GM21423 (cell line): ENCODE measurements around the gene IRX5.

ENCODE experiments used
- ATAC-seq: cut with Tn5 transposase; IDR thresholded peaks from one replicate; pipeline ENCODE4 v1.9.1; 2021; ENCODE audit warnings: mild to moderate bottlenecking, moderate library complexity; ENCODE audit not compliant: unreplicated experiment

IRX5 gene

GRCh38 chr16:54929090-54930004 is 1.3 kb upstream of the IRX5 start:
- ATAC-seq: peak; percentile 92

GRCh38 chr16:54930869-54931119 is 129 bp downstream of the IRX5 start:
- no peak for ATAC-seq

- no peak for ATAC-seq
Observed at GRCh38 chr16:54931120-54932014, 702 bp downstream of the IRX5 start.

GRCh38 chr16:54932021-54932660 is 1.5 kb downstream of the IRX5 start:
- ATAC-seq: no peak

GRCh38 chr16:54932737-54933254 is 2.1 kb downstream of the IRX5 start:
- no peak for ATAC-seq

- ATAC-seq: no peak
Observed at GRCh38 chr16:54933281-54934011, 2.8 kb downstream of the IRX5 start.

- no peak for ATAC-seq
Observed at GRCh38 chr16:54934481-54935265, 4.0 kb downstream of the IRX5 start.

- no peak for ATAC-seq
Observed at GRCh38 chr16:54935266-54935968, 4.8 kb downstream of the IRX5 start.

GRCh38 chr16:54936201-54936978 is 5.7 kb downstream of the IRX5 start:
- ATAC-seq: no peak

GRCh38 chr16:54936979-54937670 is 6.5 kb downstream of the IRX5 start:
- ATAC-seq: no peak

- no peak for ATAC-seq
Observed at GRCh38 chr16:54937671-54938211, 7.1 kb downstream of the IRX5 start.

GRCh38 chr16:54938212-54939028 is 7.8 kb downstream of the IRX5 start:
- no peak for ATAC-seq

- no peak for ATAC-seq
Observed at GRCh38 chr16:54939029-54939346, 8.3 kb downstream of the IRX5 start.

GRCh38 chr16:54939510-54940278 is 9.0 kb downstream of the IRX5 start:
- no peak for ATAC-seq

GRCh38 chr16:54940279-54940604 is 9.6 kb downstream of the IRX5 start:
- no peak for ATAC-seq

- ATAC-seq: no peak
Observed at GRCh38 chr16:54942353-54942943, 11.8 kb downstream of the IRX5 start.
